HG02798 (cell line): Measurements from ENCODE around the gene PCDHA13.
"Not testable (repeated sequence)": the region's sequence is repeated elsewhere in the genome, so short reads cannot be mapped to it uniquely, and the experiment has no call there.

Experiments
- ATAC-seq: cut with Tn5 transposase; IDR thresholded peaks from one replicate; pipeline ENCODE4 v1.9.1; 2021; ENCODE audit warnings: mild to moderate bottlenecking; ENCODE audit not compliant: unreplicated experiment, poor library complexity

PCDHA13 gene

GRCh38 chr5:140869555-140869886 is 12.4 kb upstream of the PCDHA13 start:
- no peak for ATAC-seq

- ATAC-seq: no peak
Observed at GRCh38 chr5:140870221-140871201, 11.4 kb upstream of the PCDHA13 start.

DNA sequence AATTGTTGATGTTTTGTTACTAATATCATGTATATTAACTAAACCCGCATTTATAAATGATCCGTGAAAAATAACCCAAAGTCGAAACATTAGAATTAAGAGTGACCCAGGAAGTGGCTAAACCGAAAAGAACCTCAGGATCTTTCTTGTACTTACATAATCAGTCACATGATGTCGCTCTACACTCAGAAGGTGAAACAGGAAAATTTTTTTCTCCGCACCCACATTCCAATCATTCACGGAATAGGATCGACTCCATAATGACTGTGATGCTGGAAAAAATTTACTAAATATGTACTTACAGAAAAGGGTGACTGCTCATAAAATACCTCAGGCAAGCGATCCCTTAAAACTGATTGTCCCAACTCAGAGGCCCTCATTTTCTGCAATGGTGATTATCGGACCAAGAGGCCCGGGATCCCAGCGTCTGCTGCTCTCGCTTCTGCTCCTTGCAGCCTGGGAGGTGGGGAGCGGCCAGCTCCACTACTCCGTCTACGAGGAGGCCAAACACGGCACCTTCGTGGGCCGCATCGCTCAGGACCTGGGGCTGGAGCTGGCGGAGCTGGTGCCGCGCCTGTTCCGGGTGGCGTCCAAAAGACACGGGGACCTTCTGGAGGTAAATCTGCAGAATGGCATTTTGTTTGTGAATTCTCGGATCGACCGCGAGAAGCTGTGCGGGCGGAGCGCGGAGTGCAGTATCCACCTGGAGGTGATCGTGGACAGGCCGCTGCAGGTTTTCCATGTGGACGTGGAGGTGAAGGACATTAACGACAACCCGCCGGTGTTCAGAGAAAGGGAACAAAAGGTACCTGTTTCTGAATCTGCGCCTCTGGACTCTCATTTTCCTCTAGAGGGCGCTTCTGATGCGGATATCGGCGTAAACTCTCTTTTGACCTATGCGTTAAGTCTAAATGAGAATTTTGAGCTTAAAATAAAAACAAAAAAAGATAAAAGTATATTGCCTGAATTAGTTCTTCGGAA is 6.5 kb upstream of the PCDHA13 start, which contains the start of gene PCDHA12:
Gene PCDHA12 (plus strand): TSS at position 224 of the 981 bp plus-strand sequence. CDS start 165 bp downstream, at position 389.
- ATAC-seq: no peak

DNA sequence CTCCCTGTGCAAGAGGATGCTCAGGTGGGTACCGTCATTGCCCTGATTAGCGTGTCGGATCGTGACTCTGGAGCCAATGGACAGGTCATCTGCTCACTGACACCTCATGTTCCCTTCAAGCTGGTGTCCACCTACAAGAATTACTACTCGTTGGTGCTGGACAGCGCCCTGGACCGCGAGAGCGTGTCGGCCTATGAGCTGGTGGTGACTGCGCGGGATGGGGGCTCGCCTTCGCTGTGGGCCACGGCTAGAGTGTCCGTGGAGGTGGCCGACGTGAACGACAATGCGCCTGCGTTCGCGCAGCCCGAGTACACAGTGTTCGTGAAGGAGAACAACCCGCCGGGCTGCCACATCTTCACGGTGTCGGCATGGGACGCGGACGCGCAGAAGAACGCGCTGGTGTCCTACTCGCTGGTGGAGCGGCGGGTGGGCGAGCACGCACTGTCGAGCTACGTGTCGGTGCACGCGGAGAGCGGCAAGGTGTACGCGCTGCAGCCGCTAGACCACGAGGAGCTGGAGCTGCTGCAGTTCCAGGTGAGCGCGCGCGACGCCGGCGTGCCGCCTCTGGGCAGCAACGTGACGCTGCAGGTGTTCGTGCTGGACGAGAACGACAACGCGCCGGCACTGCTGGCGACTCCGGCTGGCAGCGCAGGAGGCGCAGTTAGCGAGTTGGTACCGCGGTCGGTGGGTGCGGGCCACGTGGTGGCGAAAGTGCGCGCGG is 5.2 kb upstream of the PCDHA13 start:
- ATAC-seq: not testable (repeated sequence)

- ATAC-seq: no peak
Observed at GRCh38 chr5:140877262-140877581, 4.7 kb upstream of the PCDHA13 start.

DNA sequence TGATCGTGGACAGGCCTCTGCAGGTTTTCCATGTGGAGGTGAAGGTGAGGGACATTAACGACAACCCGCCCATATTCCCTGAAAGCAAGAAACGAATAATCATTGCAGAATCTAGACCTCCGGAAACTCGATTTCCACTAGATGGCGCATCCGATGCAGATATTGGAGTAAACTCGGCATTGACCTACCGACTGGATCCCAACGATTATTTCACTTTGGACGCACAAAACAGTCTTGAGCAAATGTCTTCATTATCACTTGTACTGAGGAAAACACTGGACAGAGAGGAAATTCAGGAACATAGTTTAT is 621 bp downstream of the PCDHA13 start:
- ATAC-seq: no peak

- no peak for ATAC-seq
Observed at GRCh38 chr5:140883373-140883772, 1.4 kb downstream of the PCDHA13 start.

DNA sequence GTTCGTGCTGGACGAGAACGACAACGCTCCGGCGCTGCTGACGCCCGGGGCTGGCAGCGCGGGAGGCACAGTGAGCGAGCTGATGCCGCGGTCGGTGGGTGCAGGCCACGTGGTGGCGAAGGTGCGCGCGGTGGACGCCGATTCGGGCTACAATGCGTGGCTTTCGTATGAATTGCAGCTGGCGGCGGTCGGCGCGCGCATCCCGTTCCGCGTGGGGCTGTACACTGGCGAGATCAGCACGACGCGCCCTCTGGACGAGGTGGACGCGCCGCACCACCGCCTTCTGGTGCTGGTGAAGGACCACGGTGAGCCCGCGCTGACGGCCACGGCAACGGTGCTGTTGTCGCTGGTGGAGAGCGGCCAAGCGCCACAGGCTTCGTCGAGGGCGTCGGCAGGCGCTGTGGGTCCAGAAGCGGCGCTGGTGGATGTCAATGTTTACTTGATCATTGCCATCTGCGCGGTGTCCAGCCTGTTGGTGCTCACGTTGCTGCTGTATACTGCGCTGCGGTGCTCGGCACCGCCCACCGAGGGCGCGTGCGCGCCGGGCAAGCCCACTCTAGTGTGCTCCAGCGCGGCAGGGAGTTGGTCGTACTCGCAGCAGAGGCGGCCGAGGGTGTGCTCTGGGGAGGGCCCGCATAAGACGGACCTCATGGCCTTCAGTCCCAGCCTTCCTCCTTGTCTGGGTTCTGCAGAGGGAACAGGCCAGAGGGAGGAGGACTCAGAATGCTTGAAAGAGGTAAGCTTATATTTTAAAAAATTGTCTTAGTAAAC is 2.2 kb downstream of the PCDHA13 start:
- ATAC-seq: no peak

GRCh38 chr5:140916325-140916724 is 34.4 kb downstream of the PCDHA13 start:
- no peak for ATAC-seq

- ATAC-seq: no peak
Observed at GRCh38 chr5:140923601-140924000, 41.7 kb downstream of the PCDHA13 start.

DNA sequence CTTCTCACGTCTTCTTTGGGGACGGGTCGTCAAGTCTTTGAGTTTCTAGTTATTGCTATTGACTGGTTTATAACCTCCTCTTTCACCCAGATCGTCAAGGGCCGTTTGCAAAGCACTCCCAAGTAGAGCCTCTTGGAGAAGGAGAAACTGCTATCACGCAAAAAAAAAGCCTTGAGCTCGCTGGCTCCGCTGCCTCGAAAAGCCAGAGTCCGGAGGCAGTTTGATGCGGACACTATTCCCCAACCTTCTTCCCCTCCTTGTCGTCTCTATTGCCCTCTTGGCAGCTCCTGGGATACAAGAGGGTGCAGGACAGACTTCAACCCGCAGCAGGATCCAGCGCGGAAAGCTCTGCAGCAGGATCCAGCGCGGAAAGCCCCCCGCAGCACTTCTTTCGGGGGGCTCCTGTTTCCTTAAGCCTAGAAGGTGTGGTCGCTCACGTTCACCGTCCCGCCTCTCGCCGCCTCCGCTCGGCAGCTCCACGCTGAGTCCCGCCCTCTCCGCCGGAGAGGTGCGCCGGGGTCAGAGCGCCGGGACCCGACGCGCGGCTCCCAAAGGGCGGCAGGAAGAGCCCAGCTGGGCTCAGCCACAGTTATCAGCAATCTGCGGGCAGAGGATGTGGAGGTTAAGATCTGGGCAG is 44.0 kb downstream of the PCDHA13 start, which contains the start of gene PCDHAC1:
Gene PCDHAC1 (plus strand): TSS at position 494 of the 637 bp plus-strand sequence. CDS start 594 bp downstream, outside the sequence.
- ATAC-seq: no peak

- ATAC-seq: no peak
Observed at GRCh38 chr5:140926443-140927227, 44.7 kb downstream of the PCDHA13 start.

GRCh38 chr5:140927228-140927573 is 45.3 kb downstream of the PCDHA13 start:
- no peak for ATAC-seq
